H9 (cell line): ENCODE data around the gene C11orf87. TPM values are rescaled to one million over a fixed set of nuclear protein-coding genes. Genes with fewer than 3 reads are reported as not detected.

Source experiments
- DNase-seq: peaks from one replicate; pipeline ENCODE4 v3.0.0-alpha.2; 2017
- H2AFZ ChIP-seq: one replicate; pipeline ENCODE4 v1.6.1; 2013; ENCODE audit warnings: mild to moderate bottlenecking, low read length, control low read depth, moderate library complexity
- H2AK5ac ChIP-seq: 2 replicates; pipeline ENCODE4 v1.6.1; 2013; ENCODE audit warnings: low read length, control low read depth, mixed read lengths; ENCODE audit not compliant: insufficient read length
- H2BK120ac ChIP-seq: one replicate; pipeline ENCODE4 v1.6.1; 2013; ENCODE audit warnings: low read depth, mild to moderate bottlenecking, low read length, control low read depth, inconsistent platforms; ENCODE audit not compliant: poor library complexity, severe bottlenecking
- H2BK12ac ChIP-seq: 2 replicates; pipeline ENCODE4 v1.6.1; 2013; ENCODE audit warnings: low read length, control low read depth, mixed read lengths, low read depth; ENCODE audit not compliant: insufficient read length
- H2BK15ac ChIP-seq: 2 replicates; pipeline ENCODE4 v1.6.1; 2013; ENCODE audit warnings: low read depth, low read length, control low read depth
- H2BK20ac ChIP-seq: one replicate; pipeline ENCODE4 v1.6.1; 2013; ENCODE audit warnings: low read depth, mild to moderate bottlenecking, low read length, control low read depth, inconsistent platforms; ENCODE audit not compliant: poor library complexity, severe bottlenecking
- H2BK5ac ChIP-seq: 2 replicates; pipeline ENCODE4 v1.6.1; 2013; ENCODE audit warnings: low read length, control low read depth, mixed read lengths; ENCODE audit not compliant: insufficient read length
- H3K14ac ChIP-seq: 2 replicates; pipeline ENCODE4 v1.6.1; 2013; ENCODE audit warnings: low read length, control low read depth; ENCODE audit not compliant: insufficient read depth
- H3K18ac ChIP-seq: 2 replicates; pipeline ENCODE4 v1.6.1; 2013; ENCODE audit warnings: low read depth, mild to moderate bottlenecking, mixed read lengths, low read length, control low read depth; ENCODE audit not compliant: insufficient read length
- H3K23ac ChIP-seq: 2 replicates; pipeline ENCODE4 v1.6.1; 2013; ENCODE audit warnings: low read length, control low read depth, mixed read lengths, low read depth; ENCODE audit not compliant: insufficient read length
- H3K23me2 ChIP-seq: 2 replicates; pipeline ENCODE4 v1.6.1; 2013; ENCODE audit warnings: low read depth, mild to moderate bottlenecking, mixed read lengths, low read length, control low read depth; ENCODE audit not compliant: insufficient read length, poor library complexity, severe bottlenecking
- H3K27ac ChIP-seq: 2 replicates; pipeline ENCODE4 v1.5.1; 2013; ENCODE audit warnings: low read length, control low read depth, mixed read lengths, low read depth; ENCODE audit not compliant: insufficient read length
- H3K27me3 ChIP-seq: 2 replicates; pipeline ENCODE4 v1.6.1; 2013; ENCODE audit warnings: low read length, control low read depth, inconsistent platforms; ENCODE audit not compliant: insufficient read depth
- H3K4ac ChIP-seq: 2 replicates; pipeline ENCODE4 v1.6.1; 2013; ENCODE audit warnings: low read depth, mild to moderate bottlenecking, control low read depth, inconsistent platforms, low read length, moderate library complexity
- H3K4me1 ChIP-seq: 2 replicates; pipeline ENCODE4 v1.6.1; 2013; ENCODE audit warnings: low read length, control low read depth, inconsistent platforms; ENCODE audit not compliant: insufficient read depth
- H3K4me2 ChIP-seq: 2 replicates; pipeline ENCODE4 v1.6.1; 2013; ENCODE audit warnings: low read length, control low read depth, mixed read lengths; ENCODE audit not compliant: insufficient read length, insufficient read depth
- H3K56ac ChIP-seq: 2 replicates; pipeline ENCODE4 v1.6.1; 2013; ENCODE audit warnings: low read depth, mild to moderate bottlenecking, mixed read lengths, low read length, control low read depth; ENCODE audit not compliant: insufficient read length
- H3K79me1 ChIP-seq: 2 replicates; pipeline ENCODE4 v1.6.1; 2013; ENCODE audit warnings: low read depth, mild to moderate bottlenecking, moderate library complexity, low read length, control low read depth, inconsistent platforms; ENCODE audit not compliant: insufficient read depth, poor library complexity, severe bottlenecking
- H3K79me2 ChIP-seq: 2 replicates; pipeline ENCODE4 v1.6.1; 2013; ENCODE audit warnings: low read length, control low read depth, inconsistent platforms; ENCODE audit not compliant: insufficient read depth
- H3K9ac ChIP-seq: 2 replicates; pipeline ENCODE4 v1.6.1; 2013; ENCODE audit warnings: low read length, control low read depth, mixed read lengths; ENCODE audit not compliant: insufficient read length; ENCODE audit errors: extremely low read depth
- H3K9me3 ChIP-seq: one replicate; pipeline ENCODE4 v1.6.1; 2013; ENCODE audit warnings: low read depth, low read length, inconsistent platforms; ENCODE audit not compliant: control insufficient read depth
- H3T11ph ChIP-seq: one replicate; pipeline ENCODE4 v1.6.1; 2013; ENCODE audit warnings: mild to moderate bottlenecking, low read length, control low read depth, inconsistent platforms
- H4K20me1 ChIP-seq: one replicate; pipeline ENCODE4 v1.6.1; 2013; ENCODE audit not compliant: control insufficient read depth, insufficient read length, insufficient read depth
- H4K5ac ChIP-seq: 2 replicates; pipeline ENCODE4 v1.6.1; 2013; ENCODE audit warnings: low read depth, mild to moderate bottlenecking, mixed read lengths, low read length, control low read depth; ENCODE audit not compliant: insufficient read length
- H4K8ac ChIP-seq: replicated peaks from 2 replicates; pipeline ENCODE4 v1.6.1; 2013; ENCODE audit warnings: low read length, control low read depth, mixed read lengths, low read depth; ENCODE audit not compliant: insufficient read length
- H4K91ac ChIP-seq: 2 replicates; pipeline ENCODE4 v1.6.1; 2013; ENCODE audit warnings: low read depth, mild to moderate bottlenecking, moderate library complexity, mixed read lengths, low read length, control low read depth; ENCODE audit not compliant: insufficient read length
- H3K27ac Mint-ChIP-seq, 3 experiments: 2 replicates in 2 of 3; 3 replicates in 1 of 3; pipeline ENCODE4 v1.8.0; 2020 to 2021; ENCODE audit warnings: mixed read lengths in 3 of 3, mild to moderate bottlenecking in 1 of 3, moderate library complexity in 1 of 3
- H3K27me3 Mint-ChIP-seq: 2 replicates; pipeline ENCODE4 v1.8.0; 2021; ENCODE audit warnings: low read depth, mild to moderate bottlenecking, moderate library complexity, mixed read lengths
- H3K36me3 Mint-ChIP-seq, 3 experiments: 2 replicates in 2 of 3; 3 replicates in 1 of 3; pipeline ENCODE4 v1.8.0; 2020 to 2021; ENCODE audit warnings: low read depth in 3 of 3, mixed read lengths in 3 of 3; ENCODE audit not compliant: insufficient read depth in 1 of 3
- H3K4me1 Mint-ChIP-seq, 2 experiments: 2 replicates each; pipeline ENCODE4 v1.8.0; 2020; ENCODE audit warnings: mixed read lengths in 2 of 2
- H3K4me3 Mint-ChIP-seq, 2 experiments: 2 replicates in 1 of 2; 3 replicates in 1 of 2; pipeline ENCODE4 v1.8.0; 2020 to 2021; ENCODE audit warnings: mild to moderate bottlenecking in 2 of 2, mixed read lengths in 2 of 2, moderate library complexity in 1 of 2
- H3K9me3 Mint-ChIP-seq, 2 experiments: 2 replicates in 1 of 2; 3 replicates in 1 of 2; pipeline ENCODE4 v1.8.0; 2020; ENCODE audit warnings: mild to moderate bottlenecking in 2 of 2, mixed read lengths in 2 of 2, moderate library complexity in 1 of 2
- CTCF ChIP-seq: fragments of 200-600 bp; sonication (generic); conservative IDR thresholded peaks from 3 replicates; pipeline ENCODE4 v1.8.0; 2021; ENCODE audit warnings: antibody characterized with exemption, mild to moderate bottlenecking
- WGBS: extraction: QIAGEN DNeasy Blood & Tissue Kit; methylation state at CpG from one replicate; pipeline ENCODE4 v1.1.7; 2013; ENCODE audit warnings: missing lambda C conversion rate, low lambda C conversion rate, mixed read lengths; ENCODE audit not compliant: insufficient read length; ENCODE audit errors: extremely low coverage; 5-methylcytosine and 5-hydroxymethylcytosine counted together
- total RNA-seq: library from RNA; stranded (reverse); gene quantifications from 2 replicates; pipeline ENCODE4 v1.2.1, GENCODE V29; 2021

The C11orf87 gene
- total RNA-seq, 1 experiment from 2014 or later, result 0.11 TPM

- peaks cover 25% of the 10 kb centered on the region for H3K27me3 Mint-ChIP-seq
- no CpG with 5 or more reads among the region's 3 CpGs for WGBS
- H3K14ac ChIP-seq, result no peak overlapping the region
These were observed 11.8 kb downstream of the C11orf87 start for GRCh38 chr11:109433753-109434256.

More at GRCh38 chr11:109433753-109434256, 11.8 kb downstream of the C11orf87 start:
- Histone ChIP-seq H3K4me2 (no peak overlapping the region), H2BK20ac (no peak overlapping the region), H3K9me3 (no peaks in the 10 kb centered on the region), H3K18ac (no peak overlapping the region), H4K8ac (no peak overlapping the region), H2AFZ (no peak overlapping the region), H3K27me3 (peaks cover 2% of the 10 kb centered on the region; the same call in 1 of the 2 replicates), H2BK5ac (no peak overlapping the region), H4K20me1 (no peaks in the 10 kb centered on the region), H3K4me1 (no peaks in the 10 kb centered on the region; the same call in 1 of the 2 replicates), H4K91ac (no peak overlapping the region), H3K56ac (no peak overlapping the region), H4K5ac (no peak overlapping the region), H3K23ac (no peak overlapping the region), H2BK12ac (no peak overlapping the region), H2BK15ac (no peak overlapping the region), H3K9ac (no peak overlapping the region), H2AK5ac (no peak overlapping the region), H3K79me1 (no peaks in the 10 kb centered on the region), H3K4ac (no peak overlapping the region), H2BK120ac (no peak overlapping the region), H3T11ph (no peak overlapping the region), H3K23me2 (no peaks in the 10 kb centered on the region), H3K27ac (no peak overlapping the region), H3K79me2 (no peaks in the 10 kb centered on the region)
- no peak for DNase-seq
- Mint-ChIP-seq H3K4me1 (peaks cover 7 to 11% of the 10 kb centered on the region in 2 experiments), H3K4me3 (no peak overlapping the region), H3K36me3 (no peaks in the 10 kb centered on the region), H3K9me3 (no peaks in the 10 kb centered on the region), H3K27ac (no peak overlapping the region)
- TF ChIP-seq CTCF, result no peak
